ENCODE results near the gene GNAZ. TPM values are rescaled to one million over a fixed set of nuclear protein-coding genes. Genes with fewer than 3 reads are reported as not detected.

GNAZ gene
- total RNA-seq, 1 donor: 10.0 TPM

DNA sequence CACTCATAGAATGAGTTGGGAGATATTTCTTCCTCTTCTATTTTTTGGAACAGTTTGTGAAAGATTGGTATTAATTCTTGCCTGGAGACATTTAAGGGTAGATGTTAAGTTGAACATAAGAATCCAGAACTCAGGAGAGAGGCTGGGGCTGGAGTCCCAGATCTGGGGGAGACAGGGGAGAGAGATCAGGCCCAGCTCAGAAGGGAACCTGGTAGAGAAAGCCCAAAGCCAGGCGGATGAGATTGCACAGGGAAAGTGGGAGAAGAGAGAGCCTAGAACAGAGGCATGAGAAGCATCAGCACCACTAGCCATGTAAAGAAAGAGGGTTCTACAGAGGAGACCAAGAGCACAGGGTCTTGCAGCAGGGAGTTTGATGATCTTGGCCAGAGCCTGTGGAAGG is 13.0 kb upstream of the GNAZ start:
- Histone ChIP-seq H3K4me1 (ENCODE audit: insufficient read depth, low read length) (no peaks in the 10 kb centered on the region), H3K4me3 (ENCODE audit: low read length) (no peak overlapping the region), H3K9me3 (ENCODE audit: low read depth, low read length) (no peaks in the 10 kb centered on the region), H3K27me3 (ENCODE audit: insufficient read depth, low read length) (no peaks in the 10 kb centered on the region)

DNA sequence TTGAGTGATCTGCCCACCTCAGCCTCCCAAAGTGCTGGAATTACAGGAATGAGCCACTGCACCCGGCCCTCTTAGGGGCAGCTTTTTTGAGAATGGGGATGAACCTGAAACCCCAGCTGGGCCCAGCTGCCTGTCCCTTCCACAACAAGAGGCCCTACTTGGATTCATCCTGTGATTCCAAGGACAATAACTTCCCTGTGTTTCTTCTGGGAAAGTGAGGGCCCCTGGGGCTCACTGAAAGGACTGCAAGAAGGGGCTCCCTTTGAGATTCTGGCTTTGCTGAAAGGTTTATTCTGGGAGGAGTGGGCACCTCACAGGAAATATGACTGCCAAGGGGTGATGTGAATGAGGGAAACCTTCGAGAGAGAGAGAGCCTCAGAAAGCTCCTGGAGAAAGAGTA is 12.3 kb upstream of the GNAZ start:
- H3K4me3 ChIP-seq (ENCODE audit: low read length): no peak overlapping the region
- H3K4me1 ChIP-seq (ENCODE audit: insufficient read depth, low read length): no peaks in the 10 kb centered on the region
- H3K9me3 ChIP-seq (ENCODE audit: low read depth, low read length): no peaks in the 10 kb centered on the region
- H3K27me3 ChIP-seq (ENCODE audit: insufficient read depth, low read length): no peaks in the 10 kb centered on the region

DNA sequence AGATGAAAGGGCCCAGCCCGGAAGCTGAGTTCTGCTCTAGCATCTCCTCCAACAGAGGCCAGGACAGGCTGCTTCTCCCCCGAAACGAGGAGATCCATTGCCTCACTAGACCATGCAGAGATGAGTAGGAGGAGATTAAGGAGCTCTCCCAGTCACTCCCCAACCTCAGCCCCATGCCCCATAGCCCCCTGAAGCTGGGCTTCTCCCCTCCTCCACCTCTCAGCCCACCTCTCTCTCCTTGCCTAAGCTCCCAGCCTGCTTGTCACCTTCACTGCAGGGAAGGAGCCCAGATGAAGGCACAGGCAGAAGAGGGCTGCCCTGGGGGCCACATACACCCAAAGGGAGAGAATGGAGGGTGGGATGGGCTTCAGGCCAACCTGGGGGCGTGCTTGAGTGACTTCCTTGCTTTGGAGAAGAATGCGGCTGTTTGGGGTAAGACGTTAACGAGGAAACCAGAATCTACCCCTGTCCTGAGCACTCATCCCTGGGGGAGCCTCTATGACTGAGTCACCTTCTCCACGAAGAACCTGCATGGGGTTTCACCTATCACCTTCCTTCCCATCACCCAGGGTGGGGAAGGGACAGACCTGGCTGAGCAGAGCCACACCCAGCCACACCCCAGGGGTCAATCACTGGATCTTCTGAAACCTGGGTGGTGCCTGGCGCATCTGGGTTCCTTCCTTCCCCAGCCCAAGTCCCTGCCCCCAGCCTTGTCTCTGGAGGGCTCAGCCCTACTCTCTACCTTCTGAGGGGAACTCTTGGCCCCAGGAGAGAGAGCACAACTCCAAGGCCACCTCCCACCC is 11.6 kb upstream of the GNAZ start:
- Histone ChIP-seq H3K27me3 (ENCODE audit: insufficient read depth, low read length) (no peaks in the 10 kb centered on the region), H3K4me3 (ENCODE audit: low read length) (no peak overlapping the region)

DNA sequence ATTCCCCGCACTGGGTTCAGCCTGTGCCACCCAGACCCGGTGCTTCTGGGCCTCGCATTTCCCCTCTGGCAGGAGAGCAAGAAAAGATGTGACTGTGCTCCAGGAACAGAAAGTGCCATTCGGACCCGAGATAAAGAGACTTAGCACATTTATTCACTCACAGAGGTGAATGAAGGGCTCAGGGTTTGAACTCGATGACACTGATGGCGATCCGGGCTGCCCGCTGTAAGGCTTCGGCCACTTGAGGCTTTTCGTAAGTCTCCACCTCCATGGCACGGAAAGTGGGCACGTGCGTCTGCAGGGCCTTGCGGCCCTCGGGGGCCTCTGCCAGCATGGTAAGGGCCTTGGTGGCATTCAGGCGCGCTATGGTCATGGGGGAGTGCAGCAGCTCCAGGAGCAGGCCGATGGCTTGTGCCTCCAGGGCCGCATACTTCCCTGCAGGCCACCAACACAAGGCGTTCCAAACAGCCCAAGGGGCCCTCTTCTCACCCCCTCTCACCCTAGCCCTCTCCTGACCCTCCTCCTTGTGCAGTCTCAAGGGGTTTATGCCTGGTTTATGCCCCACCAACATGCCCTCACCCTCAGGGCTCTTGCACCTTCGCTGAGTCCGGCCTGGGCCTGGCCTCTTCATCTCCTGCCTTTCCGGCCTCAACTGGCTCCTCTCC is 10.9 kb upstream of the GNAZ start:
- H3K9me3 ChIP-seq (ENCODE audit: low read depth, low read length): no peaks in the 10 kb centered on the region
- H3K4me1 ChIP-seq (ENCODE audit: insufficient read depth, low read length): no peaks in the 10 kb centered on the region
- no peaks in the 10 kb centered on the region for H3K27me3 ChIP-seq (ENCODE audit: insufficient read depth, low read length)
- no peak overlapping the region for H3K4me3 ChIP-seq (ENCODE audit: low read length)

More for the DNA sequence above, 11.6 kb upstream of the GNAZ start:
- Histone ChIP-seq H3K9me3 (ENCODE audit: low read depth, low read length) (no peaks in the 10 kb centered on the region), H3K4me1 (ENCODE audit: insufficient read depth, low read length) (no peaks in the 10 kb centered on the region)

DNA sequence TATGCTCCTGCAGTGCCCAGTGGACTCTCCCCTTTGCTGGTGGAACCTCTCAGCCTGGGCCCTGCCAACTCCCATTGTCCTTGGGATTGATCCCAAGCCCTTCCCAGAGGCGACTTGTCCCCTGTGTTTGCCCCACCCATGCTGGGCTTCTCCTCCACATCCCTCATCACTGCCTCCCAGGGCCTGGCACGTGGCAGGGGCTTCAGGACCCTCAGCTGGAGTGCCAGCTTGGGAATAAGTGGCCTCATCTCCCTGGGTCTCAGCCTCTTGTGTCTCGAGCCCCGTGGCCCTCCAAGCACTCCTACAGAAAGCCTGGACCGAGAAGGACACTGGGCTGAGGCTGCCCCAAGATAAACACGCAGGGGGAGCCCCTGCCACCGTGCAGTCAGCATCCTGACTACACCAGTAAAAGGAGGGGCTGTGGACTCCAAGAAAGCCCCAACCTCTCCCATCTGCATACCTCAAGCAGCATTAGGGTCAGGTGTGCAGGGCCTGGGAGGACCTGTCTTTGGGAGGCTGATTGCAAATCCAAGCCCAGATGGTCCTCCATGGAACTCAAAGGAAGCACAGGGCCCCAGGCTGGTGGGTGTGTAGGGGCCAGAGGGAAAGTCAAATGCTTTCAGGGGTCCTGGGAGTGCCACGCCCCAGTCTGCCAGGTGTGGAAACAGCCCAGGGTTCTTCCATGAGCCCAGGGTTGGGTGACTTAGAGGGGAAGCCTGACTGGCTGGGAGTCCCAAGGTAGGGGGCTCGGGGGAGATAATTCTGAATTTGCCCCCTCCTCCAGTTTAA is 9.5 kb upstream of the GNAZ start:
- H3K4me1 ChIP-seq (ENCODE audit: insufficient read depth, low read length): no peaks in the 10 kb centered on the region
- H3K27me3 ChIP-seq (ENCODE audit: insufficient read depth, low read length): no peaks in the 10 kb centered on the region
- no peak overlapping the region for H3K4me3 ChIP-seq (ENCODE audit: low read length)
- no peaks in the 10 kb centered on the region for H3K9me3 ChIP-seq (ENCODE audit: low read depth, low read length)

DNA sequence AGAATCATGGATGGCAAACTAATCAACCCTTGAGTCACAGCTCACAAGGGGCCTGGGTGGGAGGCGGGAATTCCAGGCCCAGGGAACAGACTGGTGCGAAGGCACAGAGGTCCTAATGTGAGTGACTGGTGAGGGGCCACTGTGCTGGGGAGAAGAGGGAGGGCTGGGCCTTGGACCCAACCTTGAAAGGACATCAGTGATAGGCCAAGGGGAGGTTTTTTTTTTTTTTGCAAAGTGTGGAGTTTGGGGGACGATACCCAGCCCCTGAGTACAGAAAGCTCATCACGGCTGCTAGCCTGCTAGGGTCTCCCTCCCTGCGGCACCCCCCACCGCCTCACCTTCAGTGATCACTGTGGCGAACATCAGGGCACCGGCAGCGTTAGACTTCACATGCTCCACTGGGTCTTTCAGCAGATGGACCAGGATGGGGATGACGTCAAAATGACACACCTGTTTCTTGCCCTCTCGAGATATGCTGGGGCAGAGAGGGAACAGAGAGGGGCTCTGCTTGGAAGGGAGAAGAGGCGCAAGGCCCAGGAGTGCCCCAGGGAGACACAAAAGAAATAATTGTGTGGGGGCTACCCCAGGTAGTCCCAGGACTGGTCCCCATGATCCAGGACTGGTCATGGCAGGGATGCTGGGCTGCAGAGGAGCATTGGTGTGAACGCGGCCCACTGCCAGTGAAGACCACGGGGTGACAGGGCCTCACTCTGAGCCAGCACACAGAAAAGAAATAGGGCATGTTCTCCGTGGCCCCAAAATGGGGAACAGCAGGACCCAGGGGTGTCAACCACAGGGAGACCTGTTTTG is 8.6 kb upstream of the GNAZ start:
- Histone ChIP-seq H3K4me1 (ENCODE audit: insufficient read depth, low read length) (no peaks in the 10 kb centered on the region), H3K27me3 (ENCODE audit: insufficient read depth, low read length) (no peaks in the 10 kb centered on the region), H3K9me3 (ENCODE audit: low read depth, low read length) (no peaks in the 10 kb centered on the region), H3K4me3 (ENCODE audit: low read length) (no peak overlapping the region)

DNA sequence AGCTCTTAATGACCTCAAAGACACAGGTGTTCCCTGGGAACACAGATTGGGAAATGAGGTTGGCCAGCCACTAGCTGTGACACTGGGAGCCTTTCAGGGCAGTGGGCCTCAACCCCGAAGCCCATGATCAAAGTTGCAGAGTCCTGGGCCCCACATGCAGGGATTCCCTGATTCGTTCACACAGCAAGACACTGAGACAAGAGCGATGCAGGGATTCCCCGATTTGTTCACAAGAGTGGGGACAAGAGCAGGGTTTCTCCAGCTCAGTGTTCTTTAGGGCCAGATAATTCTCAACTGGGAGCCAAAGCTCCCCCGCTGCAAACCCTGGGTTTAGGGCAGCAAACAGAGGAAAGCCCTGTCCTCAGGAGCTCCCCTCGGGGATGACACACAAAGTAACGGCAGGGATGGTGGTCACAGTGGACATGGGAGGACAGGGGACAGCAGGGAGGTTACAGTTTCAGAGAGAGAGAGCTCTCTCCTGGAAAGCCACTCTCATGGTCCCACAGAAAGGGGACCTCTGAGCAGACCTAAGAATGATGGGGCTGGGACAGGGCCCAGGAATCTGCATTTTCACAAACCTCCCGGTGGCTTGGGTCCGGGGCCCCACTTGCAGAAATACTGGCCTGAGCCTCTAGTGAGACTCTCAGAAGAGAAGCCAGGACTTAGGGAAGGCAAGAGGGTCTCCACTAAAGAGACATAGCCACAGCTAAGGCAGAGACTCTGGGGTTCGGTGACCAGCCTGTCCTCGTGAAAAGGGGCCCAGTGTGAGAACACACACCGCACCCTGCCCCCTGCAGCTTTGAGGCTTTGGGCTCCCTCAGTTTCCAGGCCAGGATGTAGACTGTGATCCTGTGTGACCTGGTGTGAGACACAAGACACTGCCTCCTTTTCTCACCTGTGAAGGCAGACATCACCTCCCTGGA is 7.4 kb upstream of the GNAZ start:
- H3K4me3 ChIP-seq (ENCODE audit: low read length): no peak overlapping the region
- no peaks in the 10 kb centered on the region for H3K9me3 ChIP-seq (ENCODE audit: low read depth, low read length)
- H3K4me1 ChIP-seq (ENCODE audit: insufficient read depth, low read length): no peaks in the 10 kb centered on the region
- no peaks in the 10 kb centered on the region for H3K27me3 ChIP-seq (ENCODE audit: insufficient read depth, low read length)

DNA sequence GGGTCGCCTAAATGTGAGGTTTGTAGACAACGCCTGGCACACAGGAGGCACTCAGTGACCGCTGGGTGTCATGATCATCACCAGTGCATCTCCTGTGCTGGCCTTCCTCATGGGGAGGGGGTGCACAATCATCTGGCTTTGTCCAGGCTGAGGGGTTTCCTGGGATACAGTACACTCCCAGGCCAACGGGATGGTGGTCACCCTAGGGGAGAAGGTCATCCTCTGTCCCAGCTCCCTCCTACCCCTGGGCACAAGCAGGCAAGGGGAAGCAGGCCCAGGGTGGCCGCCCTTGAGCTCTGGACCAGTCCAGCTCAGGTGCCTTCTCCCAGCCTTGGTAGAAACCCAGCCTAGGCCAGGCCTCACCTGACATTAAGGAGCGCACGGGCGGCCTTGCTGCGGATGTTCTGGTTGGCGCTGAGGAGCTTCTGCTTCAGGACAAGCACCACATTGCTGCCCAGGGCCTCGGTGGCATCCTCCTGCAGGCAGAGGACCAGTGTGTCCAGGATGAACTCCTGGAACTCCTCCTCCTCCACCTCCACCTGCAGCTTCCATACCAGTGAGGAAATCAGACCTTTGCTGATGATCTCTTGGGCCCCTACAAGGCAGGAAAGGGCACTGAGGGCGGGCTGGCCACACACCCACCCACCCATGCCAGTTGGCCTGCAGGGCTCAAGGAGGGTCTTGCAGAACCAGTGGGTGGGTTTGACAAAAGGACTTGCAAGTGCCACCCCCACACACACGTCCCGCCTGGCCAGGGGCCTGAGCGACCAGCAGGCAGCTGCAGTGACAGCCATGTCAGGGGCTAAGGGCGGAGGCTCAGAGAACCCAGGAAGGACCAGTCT is 6.6 kb upstream of the GNAZ start:
- Histone ChIP-seq H3K4me1 (ENCODE audit: insufficient read depth, low read length) (no peaks in the 10 kb centered on the region), H3K4me3 (ENCODE audit: low read length) (no peak overlapping the region), H3K9me3 (ENCODE audit: low read depth, low read length) (no peaks in the 10 kb centered on the region), H3K27me3 (ENCODE audit: insufficient read depth, low read length) (no peaks in the 10 kb centered on the region)

DNA sequence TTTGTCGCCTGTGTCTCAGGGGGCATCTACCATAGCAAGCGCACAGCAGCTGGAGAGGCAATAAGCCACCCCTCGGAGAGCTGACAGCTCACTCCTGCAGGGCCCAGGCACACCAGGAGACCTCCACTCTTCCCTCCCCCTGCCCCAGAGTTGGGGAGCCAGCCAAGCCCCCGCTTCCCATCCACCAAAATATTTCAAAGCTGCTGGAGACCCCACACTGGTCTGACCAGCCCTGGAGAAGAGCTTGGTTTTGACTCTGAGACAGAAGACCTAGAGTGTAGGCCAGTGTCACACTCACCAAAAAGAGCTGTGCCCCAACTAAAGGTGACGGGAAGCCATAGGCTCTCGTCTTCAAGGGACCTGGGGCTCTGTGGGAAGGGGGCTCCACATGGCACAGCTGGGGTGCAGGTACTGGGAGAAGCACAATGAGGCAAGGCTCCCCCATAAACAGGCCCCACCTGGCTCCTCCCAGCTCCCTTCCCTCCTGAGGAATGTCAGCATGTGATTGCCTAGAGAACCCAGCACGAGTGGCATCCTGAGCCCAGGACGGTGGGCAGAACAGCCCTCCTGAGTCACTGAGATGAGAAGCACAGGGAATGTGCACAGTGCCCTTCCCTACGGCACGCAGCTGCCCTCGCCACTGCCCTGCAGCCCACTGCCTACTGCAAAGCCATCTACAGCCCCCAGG is 5.8 kb upstream of the GNAZ start:
- peaks cover 4% of the 10 kb centered on the region for H3K27me3 ChIP-seq (ENCODE audit: insufficient read depth, low read length)
- H3K4me1 ChIP-seq (ENCODE audit: insufficient read depth, low read length): peaks cover 2% of the 10 kb centered on the region
- H3K4me3 ChIP-seq (ENCODE audit: low read length): no peak overlapping the region
- H3K9me3 ChIP-seq (ENCODE audit: low read depth, low read length): no peaks in the 10 kb centered on the region

DNA sequence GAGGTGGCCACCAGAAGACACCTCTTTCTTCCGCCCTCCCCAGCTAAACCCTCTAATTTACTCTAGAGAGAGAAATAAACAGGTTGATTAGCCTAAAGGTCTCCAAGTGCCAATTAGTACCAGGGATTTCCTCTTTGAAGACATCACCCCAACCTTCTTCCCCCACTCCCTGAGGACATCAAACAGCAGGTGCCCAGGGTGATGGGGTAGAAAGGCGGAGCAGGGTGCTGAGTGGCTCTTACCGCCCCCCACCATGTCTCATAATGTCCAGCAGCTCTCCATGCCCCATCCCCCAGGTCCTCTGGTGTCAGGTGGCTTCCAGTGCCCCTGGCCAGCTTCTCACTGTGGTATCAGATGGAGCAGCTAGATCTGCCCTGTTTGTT is 5.3 kb upstream of the GNAZ start:
- H3K4me3 ChIP-seq (ENCODE audit: low read length): no peak overlapping the region
- no peaks in the 10 kb centered on the region for H3K9me3 ChIP-seq (ENCODE audit: low read depth, low read length)
- H3K27me3 ChIP-seq (ENCODE audit: insufficient read depth, low read length): peaks cover 4% of the 10 kb centered on the region
- H3K4me1 ChIP-seq (ENCODE audit: insufficient read depth, low read length): peaks cover 5% of the 10 kb centered on the region

DNA sequence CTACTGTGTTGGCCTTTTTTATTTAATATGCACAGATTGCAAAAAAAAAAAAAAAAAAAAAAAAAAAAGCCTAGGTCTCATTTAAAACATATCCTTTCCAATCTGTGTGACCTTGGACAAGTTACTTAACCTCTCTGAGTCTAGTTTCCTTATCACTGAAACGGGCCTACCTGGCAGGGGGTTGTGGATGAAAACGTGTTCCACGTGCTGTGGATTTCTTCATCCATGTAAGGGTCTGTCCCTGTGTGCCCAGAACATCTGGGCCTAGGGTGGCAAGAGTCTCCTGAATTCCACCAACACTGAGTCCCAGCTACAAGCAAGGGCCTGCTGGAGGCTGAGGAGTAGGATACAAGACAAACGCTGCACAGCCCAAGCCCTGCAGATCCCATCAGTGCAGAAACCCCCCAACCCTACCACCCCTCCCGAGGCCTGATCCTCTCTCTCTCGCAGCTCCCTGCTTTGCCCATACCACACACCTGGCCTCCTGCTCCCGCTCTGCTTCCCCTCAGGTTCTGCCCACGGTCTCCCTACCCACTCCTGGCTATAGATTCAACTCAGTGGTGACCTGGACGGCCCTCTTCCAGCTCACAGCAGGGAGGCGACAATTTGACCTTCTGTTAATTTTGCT is 4.7 kb upstream of the GNAZ start:
- no peak overlapping the region for H3K4me3 ChIP-seq (ENCODE audit: low read length)
- peaks cover 4% of the 10 kb centered on the region for H3K27me3 ChIP-seq (ENCODE audit: insufficient read depth, low read length)
- peaks cover 6% of the 10 kb centered on the region for H3K4me1 ChIP-seq (ENCODE audit: insufficient read depth, low read length)
- no peaks in the 10 kb centered on the region for H3K9me3 ChIP-seq (ENCODE audit: low read depth, low read length)

DNA sequence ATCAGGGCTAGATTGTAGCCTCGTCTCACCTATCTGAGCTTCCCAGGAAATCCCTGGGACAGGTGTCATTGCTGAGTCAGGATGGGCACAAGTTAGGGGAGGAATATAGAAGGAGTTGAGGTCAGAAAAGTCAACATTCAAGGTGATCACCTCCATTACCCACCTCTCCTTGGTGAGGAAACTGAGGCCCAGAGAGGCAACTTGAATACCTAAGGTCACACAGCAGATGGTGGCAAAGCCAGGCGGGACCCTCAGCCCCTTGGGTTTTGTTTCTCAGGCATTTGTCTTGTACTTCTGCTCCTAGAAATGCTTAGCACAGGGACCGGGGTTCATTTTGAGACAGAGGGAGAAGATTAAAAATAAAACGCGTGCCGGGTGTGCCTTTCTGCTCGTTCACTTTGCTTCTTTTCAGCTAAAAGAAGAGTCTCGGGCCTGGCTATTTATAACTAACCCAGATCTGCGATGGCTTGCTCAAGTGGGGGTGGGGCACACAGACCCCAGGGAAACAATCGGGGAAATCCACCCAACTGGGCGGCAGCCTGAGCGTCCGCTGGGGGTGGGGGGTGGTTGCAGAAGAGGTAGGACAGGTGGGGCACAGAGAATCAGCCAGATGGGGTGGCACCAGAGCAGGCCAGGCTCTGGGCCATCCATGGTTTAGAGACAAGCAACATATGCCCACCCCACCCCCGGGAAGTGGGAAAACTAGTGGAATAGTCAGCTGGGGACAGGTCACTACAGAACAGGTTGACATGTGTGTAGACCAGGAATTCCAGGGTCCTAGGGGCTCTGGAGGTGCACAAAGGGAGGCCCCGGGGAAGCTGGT is 3.9 kb upstream of the GNAZ start:
- H3K4me1 ChIP-seq (ENCODE audit: insufficient read depth, low read length): peaks cover 15% of the 10 kb centered on the region
- H3K27me3 ChIP-seq (ENCODE audit: insufficient read depth, low read length): peaks cover 9% of the 10 kb centered on the region
- H3K4me3 ChIP-seq (ENCODE audit: low read length): no peak overlapping the region
- H3K9me3 ChIP-seq (ENCODE audit: low read depth, low read length): no peaks in the 10 kb centered on the region
